DOHH2 (cell line): ENCODE measurements around the gene CD109.

ENCODE experiments used
- EZH2phosphoT487 ChIP-seq: fragments of 200-600 bp; sonication (generic); IDR thresholded peaks from 2 replicates; pipeline ENCODE4 v1.6.1; 2017; ENCODE audit warnings: borderline replicate concordance, mild to moderate bottlenecking, antibody characterized with exemption, low read length, moderate library complexity, mixed read lengths
- TF ChIP-seq, protein P1 (sequence below): fragments of 200-600 bp; sonication (generic); IDR thresholded peaks from one replicate; pipeline ENCODE4 v1.5.1; 2014; ENCODE audit warnings: antibody characterized with exemption, mild to moderate bottlenecking, low read depth, low read length; ENCODE audit not compliant: poor library complexity, severe bottlenecking

GRCh38 chr6:73867411-73867810 is 171.4 kb downstream of the CD109 start:
- TF ChIP-seq, protein P1, sequence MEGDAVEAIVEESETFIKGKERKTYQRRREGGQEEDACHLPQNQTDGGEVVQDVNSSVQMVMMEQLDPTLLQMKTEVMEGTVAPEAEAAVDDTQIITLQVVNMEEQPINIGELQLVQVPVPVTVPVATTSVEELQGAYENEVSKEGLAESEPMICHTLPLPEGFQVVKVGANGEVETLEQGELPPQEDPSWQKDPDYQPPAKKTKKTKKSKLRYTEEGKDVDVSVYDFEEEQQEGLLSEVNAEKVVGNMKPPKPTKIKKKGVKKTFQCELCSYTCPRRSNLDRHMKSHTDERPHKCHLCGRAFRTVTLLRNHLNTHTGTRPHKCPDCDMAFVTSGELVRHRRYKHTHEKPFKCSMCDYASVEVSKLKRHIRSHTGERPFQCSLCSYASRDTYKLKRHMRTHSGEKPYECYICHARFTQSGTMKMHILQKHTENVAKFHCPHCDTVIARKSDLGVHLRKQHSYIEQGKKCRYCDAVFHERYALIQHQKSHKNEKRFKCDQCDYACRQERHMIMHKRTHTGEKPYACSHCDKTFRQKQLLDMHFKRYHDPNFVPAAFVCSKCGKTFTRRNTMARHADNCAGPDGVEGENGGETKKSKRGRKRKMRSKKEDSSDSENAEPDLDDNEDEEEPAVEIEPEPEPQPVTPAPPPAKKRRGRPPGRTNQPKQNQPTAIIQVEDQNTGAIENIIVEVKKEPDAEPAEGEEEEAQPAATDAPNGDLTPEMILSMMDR = no peak
- no peak for TF ChIP-seq EZH2phosphoT487
